Stimulated activated naive CD8-positive, alpha-beta T cell treated with anti-CD3 and anti-CD28 coated beads, Interleukin-15, Interleukin-2, amounts not matched to agents 100 ng/mL and 50 ng/mL, for 24 hours (primary cell): Measurements from ENCODE around the gene CEP44.
"Not testable (repeated sequence)": the region's sequence is repeated elsewhere in the genome, so short reads cannot be mapped to it uniquely, and the experiment has no call there.

Experiments
- H3K27ac Mint-ChIP-seq: one replicate; pipeline ENCODE4 v1.8.0; 2021; ENCODE audit warnings: mild to moderate bottlenecking, mixed read lengths
- H3K27me3 Mint-ChIP-seq: one replicate; pipeline ENCODE4 v1.8.0; 2021; ENCODE audit warnings: mixed read lengths
- H3K36me3 Mint-ChIP-seq: one replicate; pipeline ENCODE4 v1.8.0; 2021; ENCODE audit warnings: low read depth, mixed read lengths
- H3K4me1 Mint-ChIP-seq: one replicate; pipeline ENCODE4 v1.8.0; 2021; ENCODE audit warnings: low read depth, mixed read lengths
- H3K4me3 Mint-ChIP-seq: one replicate; pipeline ENCODE4 v1.8.0; 2021; ENCODE audit warnings: mild to moderate bottlenecking, mixed read lengths
- H3K9me3 Mint-ChIP-seq: one replicate; pipeline ENCODE4 v1.8.0; 2021; ENCODE audit warnings: mixed read lengths

Gene CEP44

DNA sequence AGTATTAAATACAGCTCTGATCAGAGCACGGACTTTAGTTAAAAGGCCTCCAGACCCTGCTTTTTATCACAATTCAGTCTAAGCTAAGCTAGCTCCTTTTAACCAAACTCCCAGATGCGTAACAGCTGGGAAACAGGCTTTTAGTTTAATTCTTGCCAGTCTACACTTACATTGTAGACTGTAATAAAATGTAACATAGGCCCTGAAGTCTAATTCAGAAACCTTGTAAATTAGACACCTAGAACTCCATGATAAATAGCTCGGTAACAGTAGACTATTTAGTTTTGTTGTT is 20.3 kb upstream of the CEP44 start:
- peaks cover 13% of the 10 kb centered on the region for H3K36me3 Mint-ChIP-seq
- no peaks in the 10 kb centered on the region for H3K4me1 Mint-ChIP-seq
- no peak overlapping the region for H3K27ac Mint-ChIP-seq
- H3K9me3 Mint-ChIP-seq, result no peaks in the 10 kb centered on the region
- no peaks in the 10 kb centered on the region for H3K27me3 Mint-ChIP-seq
- no peak overlapping the region for H3K4me3 Mint-ChIP-seq

DNA sequence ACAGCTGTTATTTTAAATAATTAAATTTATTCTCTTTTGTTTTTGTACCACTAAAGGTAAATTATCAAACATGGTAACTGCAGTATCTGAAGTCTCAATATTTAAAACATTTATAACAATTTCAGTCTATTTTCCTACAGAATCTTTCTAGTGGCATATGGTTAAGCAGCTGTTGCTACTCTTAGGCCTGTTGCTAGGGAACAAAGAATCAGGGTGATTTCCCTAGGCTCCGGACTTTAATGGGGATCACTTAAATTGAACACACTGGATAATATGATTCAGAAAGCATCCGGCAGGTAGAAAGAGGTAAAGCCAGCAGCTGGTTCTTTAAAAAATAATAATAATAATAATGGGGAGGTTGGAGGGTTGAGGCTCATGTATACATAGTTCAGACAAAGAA is 17.8 kb upstream of the CEP44 start:
- Mint-ChIP-seq H3K4me3 (no peak overlapping the region), H3K27me3 (no peaks in the 10 kb centered on the region), H3K4me1 (peaks cover 3% of the 10 kb centered on the region), H3K36me3 (peaks cover 7% of the 10 kb centered on the region), H3K9me3 (no peaks in the 10 kb centered on the region), H3K27ac (no peak overlapping the region)

DNA sequence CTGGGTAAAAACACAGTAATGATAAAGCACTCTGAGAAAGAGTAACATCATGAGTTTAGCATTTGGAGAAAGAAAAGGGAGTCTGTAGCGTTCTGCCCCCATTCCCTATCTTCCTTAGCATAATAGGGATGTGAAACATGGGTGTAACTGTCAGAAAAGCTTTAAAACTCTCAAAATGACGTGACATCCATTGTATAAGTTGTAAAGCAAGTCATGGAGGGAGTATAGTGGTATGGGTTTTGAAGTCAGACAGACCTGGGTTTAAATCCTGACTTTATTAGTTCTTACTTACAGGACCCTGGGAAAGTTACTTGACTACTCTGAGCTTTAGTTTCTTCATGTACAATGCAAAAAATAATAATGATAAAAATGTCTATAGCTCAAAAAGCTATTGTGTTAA is 17.3 kb upstream of the CEP44 start:
- Mint-ChIP-seq H3K36me3 (peaks cover 7% of the 10 kb centered on the region), H3K4me3 (no peak overlapping the region), H3K27ac (no peak overlapping the region), H3K4me1 (peaks cover 8% of the 10 kb centered on the region), H3K9me3 (no peaks in the 10 kb centered on the region), H3K27me3 (no peaks in the 10 kb centered on the region)

DNA sequence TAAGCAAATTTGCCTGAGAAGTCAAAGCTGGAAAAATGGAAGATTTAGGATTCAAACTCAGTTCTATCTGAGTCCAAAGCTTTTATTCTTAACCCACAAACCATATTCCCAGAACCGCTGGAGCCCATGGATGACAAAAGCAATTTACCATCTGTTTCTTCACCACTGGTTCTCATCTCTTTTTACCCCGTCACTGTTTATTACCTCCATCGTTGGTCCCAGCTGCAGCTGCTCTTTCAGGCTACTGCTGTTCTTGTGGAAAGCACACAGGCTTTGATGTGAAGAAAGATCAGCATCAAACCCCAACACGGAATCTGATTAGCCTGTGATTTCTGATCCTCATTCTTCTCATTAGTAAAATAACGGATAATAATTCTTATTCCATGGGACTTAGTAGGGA is 9.8 kb upstream of the CEP44 start:
- Mint-ChIP-seq H3K27me3 (no peaks in the 10 kb centered on the region), H3K36me3 (no peaks in the 10 kb centered on the region), H3K9me3 (no peaks in the 10 kb centered on the region), H3K4me1 (peaks cover 33% of the 10 kb centered on the region), H3K4me3 (no peak overlapping the region), H3K27ac (no peak overlapping the region)

DNA sequence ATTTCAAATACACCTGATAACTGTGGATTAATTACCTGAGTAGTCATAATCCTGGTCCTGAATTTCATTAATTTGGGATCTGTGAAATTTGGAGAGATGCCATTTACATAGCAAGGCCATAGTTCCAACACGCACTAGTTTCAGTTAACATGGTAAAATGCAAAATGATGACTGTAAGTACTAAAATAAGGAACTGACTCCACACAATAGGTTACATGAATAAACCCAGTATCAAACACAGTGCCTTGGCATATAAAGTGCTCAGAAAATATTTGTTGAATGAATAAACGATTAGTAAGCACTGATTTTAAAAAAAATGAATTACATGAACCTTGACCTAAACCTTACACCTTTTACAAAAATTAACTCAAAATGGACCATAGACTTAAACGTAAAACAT is 9.3 kb upstream of the CEP44 start:
- Mint-ChIP-seq H3K27ac (no peak overlapping the region), H3K9me3 (no peaks in the 10 kb centered on the region), H3K36me3 (peaks cover 5% of the 10 kb centered on the region), H3K4me3 (no peak overlapping the region), H3K4me1 (peaks cover 39% of the 10 kb centered on the region), H3K27me3 (no peaks in the 10 kb centered on the region)

DNA sequence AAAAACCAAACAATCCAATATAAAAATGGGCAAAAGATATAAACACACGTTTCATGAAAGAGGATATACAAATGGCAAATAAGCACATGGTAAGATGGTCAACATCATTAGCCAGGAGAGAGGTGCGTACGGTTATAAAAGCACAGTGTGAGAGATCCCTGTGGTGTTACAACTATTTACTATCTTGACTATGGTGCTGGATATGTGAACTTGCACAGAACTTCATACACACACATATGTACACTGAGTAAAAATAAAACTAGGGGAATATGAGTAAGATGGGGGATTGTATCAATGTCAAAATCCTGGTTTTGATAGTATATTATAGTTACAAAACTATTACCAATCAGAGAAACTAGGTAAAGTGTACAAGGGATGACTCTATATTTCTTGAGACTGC is 8.6 kb upstream of the CEP44 start:
- Mint-ChIP-seq H3K4me3 (no peak overlapping the region), H3K27ac (peak overlapping the region; percentile 7), H3K4me1 (peaks cover 45% of the 10 kb centered on the region), H3K36me3 (peaks cover 12% of the 10 kb centered on the region), H3K27me3 (no peaks in the 10 kb centered on the region), H3K9me3 (no peaks in the 10 kb centered on the region)

DNA sequence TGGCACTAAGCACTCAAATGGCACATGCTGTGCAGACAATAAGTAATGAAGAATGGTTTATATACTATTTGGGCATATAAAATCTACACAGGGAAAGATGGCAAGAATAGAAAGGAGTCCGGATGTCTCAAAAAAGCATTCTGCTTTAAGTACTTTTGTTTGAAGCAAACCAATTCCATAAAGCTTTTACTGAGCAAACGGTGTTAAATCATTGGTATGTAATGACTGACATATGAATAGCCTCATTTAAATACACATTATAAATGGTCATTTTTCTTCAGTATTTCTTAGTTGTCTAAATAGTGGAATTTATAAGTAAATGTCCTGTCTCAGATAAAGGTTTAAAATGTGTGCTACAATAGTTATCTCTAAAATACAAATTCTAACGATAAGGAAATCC is 6.3 kb upstream of the CEP44 start:
- no peaks in the 10 kb centered on the region for H3K27me3 Mint-ChIP-seq
- H3K27ac Mint-ChIP-seq, result no peak overlapping the region
- H3K4me1 Mint-ChIP-seq, result peaks cover 59% of the 10 kb centered on the region
- no peak overlapping the region for H3K4me3 Mint-ChIP-seq
- peaks cover 14% of the 10 kb centered on the region for H3K36me3 Mint-ChIP-seq
- no peaks in the 10 kb centered on the region for H3K9me3 Mint-ChIP-seq

DNA sequence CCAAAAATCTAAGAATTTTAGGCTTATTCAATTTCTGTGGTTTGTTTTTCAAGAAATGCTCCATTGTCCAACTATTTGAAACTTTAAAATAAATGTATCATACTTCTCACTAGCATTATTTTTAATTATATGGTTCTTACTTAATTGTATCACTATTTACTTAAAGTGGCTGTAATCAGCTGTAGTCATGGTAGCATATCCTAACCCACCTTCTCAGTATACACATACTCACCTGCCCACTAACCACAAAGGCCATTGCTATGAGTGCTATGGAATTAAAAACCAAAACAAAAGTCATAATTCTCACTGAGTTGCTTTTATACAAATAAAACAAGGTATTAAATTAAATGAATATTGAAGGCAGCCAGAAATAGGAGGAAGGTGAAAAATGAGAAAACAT is 5.2 kb upstream of the CEP44 start:
- no peak overlapping the region for H3K27ac Mint-ChIP-seq
- H3K4me1 Mint-ChIP-seq, result peaks cover 64% of the 10 kb centered on the region
- peaks cover 14% of the 10 kb centered on the region for H3K36me3 Mint-ChIP-seq
- H3K9me3 Mint-ChIP-seq, result no peaks in the 10 kb centered on the region
- no peaks in the 10 kb centered on the region for H3K27me3 Mint-ChIP-seq
- no peak overlapping the region for H3K4me3 Mint-ChIP-seq

DNA sequence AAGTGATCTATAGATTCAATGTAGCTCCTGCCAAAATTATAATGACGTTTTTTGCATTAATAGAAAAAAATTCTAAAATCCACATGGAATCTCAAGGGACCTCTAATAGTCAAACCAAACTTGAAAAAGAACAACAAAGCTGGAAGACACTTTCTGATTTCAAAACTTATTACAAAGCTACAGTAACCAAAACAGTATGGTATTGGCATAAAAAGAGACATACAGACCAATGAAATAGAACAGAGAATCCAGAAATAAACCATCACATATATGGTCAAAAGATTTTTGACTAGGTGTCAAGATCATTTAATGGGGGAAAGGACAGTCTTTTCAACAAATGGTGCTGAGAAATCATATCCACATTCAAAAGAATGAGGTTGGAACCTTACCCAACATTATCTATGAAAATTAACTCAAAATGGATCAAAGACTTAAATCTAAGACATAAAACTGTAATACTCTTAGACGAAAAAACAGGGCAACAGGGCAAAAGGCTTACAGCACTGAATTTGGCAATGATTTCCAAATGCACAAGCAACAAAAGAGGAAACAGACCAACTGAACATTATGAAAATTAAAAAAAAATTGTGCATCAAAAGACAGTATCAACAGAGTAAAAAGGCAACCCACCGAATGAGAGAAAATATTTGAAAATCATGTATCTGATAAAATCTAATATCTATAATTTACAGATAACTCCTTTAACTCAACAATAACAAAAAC is 4.1 kb upstream of the CEP44 start:
- Mint-ChIP-seq H3K27ac (no peak overlapping the region), H3K4me1 (peaks cover 67% of the 10 kb centered on the region), H3K27me3 (no peaks in the 10 kb centered on the region), H3K4me3 (no peak overlapping the region), H3K9me3 (no peaks in the 10 kb centered on the region), H3K36me3 (peaks cover 14% of the 10 kb centered on the region)

DNA sequence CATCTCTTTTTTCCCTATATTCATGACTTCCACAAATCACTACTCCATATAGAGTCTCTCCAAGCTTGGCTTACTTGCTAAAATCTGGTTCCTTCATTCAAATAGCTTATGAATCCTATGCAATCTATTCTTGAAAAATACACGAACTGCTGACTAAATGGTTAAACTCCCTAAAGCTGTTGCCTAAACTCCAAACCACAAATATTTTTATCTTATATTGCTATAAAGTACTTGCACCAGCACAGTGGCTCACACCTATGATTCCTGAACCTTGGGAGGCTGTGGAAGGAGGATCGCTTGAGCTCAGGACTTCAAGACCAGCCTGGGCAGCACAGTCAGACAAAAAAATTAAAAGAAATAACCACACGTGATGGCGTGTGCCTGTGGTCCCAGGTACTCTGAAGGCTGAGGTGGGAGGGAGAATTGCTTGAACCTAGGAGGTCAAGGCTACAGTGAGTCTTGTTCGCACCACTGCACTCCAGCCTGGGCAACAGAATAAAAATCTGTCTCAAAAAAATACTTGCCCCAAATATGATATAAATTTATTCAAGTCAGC is 2.5 kb upstream of the CEP44 start:
- peaks cover 71% of the 10 kb centered on the region for H3K4me1 Mint-ChIP-seq
- no peak overlapping the region for H3K4me3 Mint-ChIP-seq
- no peaks in the 10 kb centered on the region for H3K9me3 Mint-ChIP-seq

DNA sequence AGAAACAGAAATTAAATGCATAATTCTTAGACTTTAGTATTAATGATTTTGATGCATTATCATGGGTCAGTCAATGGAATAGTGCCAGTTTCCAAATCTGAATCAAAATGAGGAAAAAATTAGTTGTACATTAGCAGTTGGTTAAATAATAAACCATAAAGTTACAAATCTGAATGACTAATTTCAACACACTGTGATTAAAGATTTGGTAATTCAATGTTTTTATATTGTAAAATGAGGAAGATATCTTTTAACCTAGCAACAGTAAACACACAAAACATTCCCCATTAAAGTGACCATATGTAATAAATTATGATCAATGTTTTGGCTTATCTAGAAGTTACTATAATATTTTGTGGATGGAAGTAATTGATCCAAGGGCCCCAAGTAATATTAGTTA is 1.8 kb upstream of the CEP44 start:
- no peaks in the 10 kb centered on the region for H3K27me3 Mint-ChIP-seq
- no peaks in the 10 kb centered on the region for H3K9me3 Mint-ChIP-seq
- peaks cover 14% of the 10 kb centered on the region for H3K36me3 Mint-ChIP-seq
- peak overlapping the region; percentile 99 for H3K4me3 Mint-ChIP-seq
- H3K4me1 Mint-ChIP-seq, result peaks cover 74% of the 10 kb centered on the region
- no peak overlapping the region for H3K27ac Mint-ChIP-seq

More for the DNA sequence above, 2.5 kb upstream of the CEP44 start:
- no peak overlapping the region for H3K27ac Mint-ChIP-seq
- H3K27me3 Mint-ChIP-seq, result no peaks in the 10 kb centered on the region
- peaks cover 14% of the 10 kb centered on the region for H3K36me3 Mint-ChIP-seq

DNA sequence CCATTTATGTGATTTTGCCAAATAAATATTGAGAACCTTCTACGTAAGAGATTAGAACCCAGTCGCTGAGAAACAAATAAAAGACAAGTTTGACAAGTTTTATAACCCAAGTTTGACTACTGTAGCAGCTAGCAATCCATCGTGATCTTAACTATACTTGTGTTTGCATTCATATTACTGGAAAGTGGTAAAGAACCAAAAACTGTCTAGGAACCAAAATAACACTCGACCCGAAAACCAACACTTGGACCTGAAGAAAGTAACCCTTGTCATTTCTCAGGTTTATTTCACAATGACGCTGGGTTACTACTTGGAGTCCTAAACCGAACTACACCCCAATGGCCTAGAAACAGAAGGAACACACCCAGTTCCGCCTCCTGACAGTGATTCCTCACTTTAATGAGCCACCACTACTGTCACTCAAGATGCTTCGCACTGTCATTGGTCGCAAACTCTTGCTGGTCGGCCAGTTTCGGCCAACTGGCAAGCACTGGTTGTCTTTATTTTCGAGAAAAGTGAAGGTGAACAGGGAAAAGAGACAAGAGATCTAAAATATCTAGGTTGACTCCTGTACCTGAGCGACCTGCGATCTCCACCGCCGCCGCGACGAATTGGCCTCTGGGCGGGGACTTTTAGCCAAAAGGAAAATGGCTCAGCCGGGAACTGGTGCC is 740 bp upstream of the CEP44 start:
- peak overlapping the region; percentile 99 for H3K27ac Mint-ChIP-seq
- peak overlapping the region; percentile 99 for H3K4me3 Mint-ChIP-seq
- no peaks in the 10 kb centered on the region for H3K9me3 Mint-ChIP-seq
- peaks cover 14% of the 10 kb centered on the region for H3K36me3 Mint-ChIP-seq
- H3K27me3 Mint-ChIP-seq, result no peaks in the 10 kb centered on the region
- peaks cover 67% of the 10 kb centered on the region for H3K4me1 Mint-ChIP-seq

DNA sequence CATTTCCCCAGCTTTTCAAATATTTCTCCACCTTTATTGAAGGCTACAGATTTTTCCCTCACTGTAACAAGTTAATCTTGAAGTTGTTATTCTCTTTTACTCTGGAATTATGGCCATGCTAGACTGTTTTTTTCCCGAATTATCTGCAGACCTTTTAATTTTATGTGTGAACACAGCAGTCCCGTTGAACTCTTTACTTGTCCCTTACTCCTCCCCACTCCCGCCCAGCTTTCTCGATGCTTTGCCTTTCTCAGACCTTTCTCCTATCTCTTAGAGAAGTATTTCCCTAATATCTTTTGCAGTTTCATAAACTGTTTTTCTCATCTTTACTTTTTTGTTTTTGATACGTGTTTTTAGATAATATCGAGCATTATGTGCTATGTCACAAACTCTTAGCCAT is 776 bp downstream of the CEP44 start:
- no peaks in the 10 kb centered on the region for H3K27me3 Mint-ChIP-seq
- H3K4me1 Mint-ChIP-seq, result peaks cover 54% of the 10 kb centered on the region
- peak overlapping the region; percentile 99 for H3K27ac Mint-ChIP-seq
- no peaks in the 10 kb centered on the region for H3K9me3 Mint-ChIP-seq
- peaks cover 13% of the 10 kb centered on the region for H3K36me3 Mint-ChIP-seq
- H3K4me3 Mint-ChIP-seq, result peak overlapping the region; percentile 99

DNA sequence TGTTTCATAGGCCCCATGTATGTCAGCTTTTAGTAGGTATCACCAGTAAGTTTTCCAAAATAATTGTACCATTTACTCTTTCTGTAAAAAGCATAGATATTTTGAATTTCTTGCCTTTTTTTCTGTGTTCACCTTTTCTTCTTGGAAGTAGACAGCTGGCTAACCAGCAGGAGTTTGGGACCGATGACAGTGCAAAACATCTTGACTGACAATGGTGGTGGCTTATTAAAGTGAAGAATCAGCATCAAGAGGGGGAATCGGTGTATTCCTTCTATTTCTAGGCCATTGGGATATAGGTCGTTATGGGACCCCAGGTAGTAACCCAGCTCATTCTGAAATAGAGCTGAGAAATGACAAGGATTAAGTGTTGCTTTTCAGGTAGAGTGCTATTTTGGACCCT is 3.2 kb downstream of the CEP44 start:
- Mint-ChIP-seq H3K36me3 (peaks cover 15% of the 10 kb centered on the region), H3K4me1 (peaks cover 31% of the 10 kb centered on the region), H3K4me3 (no peak overlapping the region), H3K9me3 (no peaks in the 10 kb centered on the region), H3K27me3 (no peaks in the 10 kb centered on the region), H3K27ac (no peak overlapping the region)

DNA sequence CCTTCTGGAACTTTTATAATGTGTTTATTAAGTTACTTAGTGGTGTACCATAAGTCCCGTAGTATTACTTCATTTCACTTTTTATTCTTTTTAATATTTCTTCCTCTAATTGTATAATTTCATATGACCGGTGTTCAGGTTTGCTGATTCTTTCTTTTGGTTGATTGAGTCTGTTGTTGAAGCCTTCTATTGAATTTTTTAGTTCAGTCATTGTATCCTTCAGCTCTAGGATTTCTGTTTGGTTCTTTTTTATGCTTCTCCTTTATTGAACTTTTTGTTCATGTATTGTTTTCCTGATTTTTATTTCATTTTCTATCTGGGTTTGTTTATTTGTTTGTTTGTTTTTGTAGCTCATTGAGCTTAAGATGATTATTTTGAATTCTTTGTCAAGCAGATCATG is 8.8 kb downstream of the CEP44 start:
- peaks cover 41% of the 10 kb centered on the region for H3K36me3 Mint-ChIP-seq
- peaks cover 7% of the 10 kb centered on the region for H3K4me1 Mint-ChIP-seq
- no peak overlapping the region for H3K27ac Mint-ChIP-seq
- peaks cover 20% of the 10 kb centered on the region for H3K9me3 Mint-ChIP-seq
- no peak overlapping the region for H3K4me3 Mint-ChIP-seq
- H3K27me3 Mint-ChIP-seq, result no peaks in the 10 kb centered on the region

DNA sequence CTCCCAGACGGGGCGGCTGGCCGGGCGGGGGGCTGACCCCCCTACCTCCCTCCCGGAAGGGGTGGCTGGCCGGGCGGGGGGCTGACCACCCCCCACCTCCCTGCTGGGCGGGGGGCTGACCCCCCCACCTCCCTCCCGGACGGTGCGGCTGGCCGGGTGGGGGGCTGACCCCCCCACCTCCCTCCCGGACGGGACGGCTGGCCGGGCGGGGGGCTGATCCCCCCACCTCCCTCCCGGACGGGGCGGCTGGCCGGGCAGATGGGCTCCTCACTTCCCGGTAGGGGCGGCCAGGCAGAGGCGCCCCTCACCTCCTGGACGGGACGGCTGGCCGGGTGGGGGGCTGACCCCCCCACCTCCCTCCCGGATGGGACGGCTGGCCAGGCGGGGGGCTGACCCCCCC is 10.9 kb downstream of the CEP44 start:
- not testable (repeated sequence) for H3K27me3 Mint-ChIP-seq, H3K4me1 Mint-ChIP-seq, H3K4me3 Mint-ChIP-seq, H3K27ac Mint-ChIP-seq
- H3K9me3 Mint-ChIP-seq, result peaks cover 20% of the 10 kb centered on the region
- peaks cover 53% of the 10 kb centered on the region for H3K36me3 Mint-ChIP-seq
